ENCODE data around the gene TPO. TPM values are rescaled to one million over a fixed set of nuclear protein-coding genes. Genes with fewer than 3 reads are reported as not detected.
A peak's percentile ranks its signal among the peaks of the same experiment; 100 is the strongest.
"Not testable (repeated sequence)": the region's sequence is repeated elsewhere in the genome, so short reads cannot be mapped to it uniquely, and the experiment has no call there.

Gene TPO
- total and polyA plus RNA-seq, 4 donors: 6.6 to 11.1 TPM; not detected in 2

DNA sequence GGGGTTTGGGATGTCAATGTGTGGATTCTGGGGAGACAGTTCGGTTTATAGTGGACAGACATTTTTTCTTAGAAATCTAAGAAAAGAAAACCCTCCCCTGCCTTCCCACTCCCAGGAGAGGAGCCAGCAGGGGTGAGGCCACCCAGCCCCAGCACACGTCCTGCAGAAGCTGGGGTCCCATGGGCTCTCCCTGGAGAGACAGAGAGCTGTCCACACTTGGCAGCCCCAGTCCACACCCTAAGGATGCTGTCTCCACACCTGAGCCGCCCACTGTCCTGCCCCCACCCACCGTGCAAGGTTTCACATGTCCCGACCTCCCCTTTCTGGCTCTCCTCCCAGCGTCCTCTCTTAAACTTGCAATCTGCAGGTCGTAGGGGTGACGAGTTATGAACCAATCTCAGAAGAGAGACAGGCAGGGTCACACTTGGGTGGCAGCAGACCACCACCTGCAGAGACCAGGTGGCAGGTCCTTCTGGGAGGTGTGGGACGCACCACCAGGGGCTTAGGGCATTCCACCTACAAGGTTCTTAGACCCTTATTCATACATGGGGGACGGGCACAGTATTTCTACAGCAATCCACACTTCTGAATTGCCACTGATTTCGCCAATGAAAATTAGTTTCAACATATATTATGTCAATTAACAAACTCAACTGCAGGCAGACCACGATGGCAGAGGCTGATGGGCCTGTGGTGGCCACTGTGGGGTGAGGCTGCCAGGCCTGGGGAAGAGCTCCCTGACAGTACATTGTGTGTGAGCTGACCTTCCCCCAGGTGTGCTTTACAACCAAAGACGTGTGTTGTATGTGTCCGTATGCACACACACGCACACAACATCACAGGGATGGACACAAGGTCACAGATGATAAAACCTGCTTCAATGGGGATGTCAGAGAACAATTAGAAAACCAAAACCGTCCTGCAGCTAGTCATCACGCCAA is 158.5 kb downstream of the TPO start:
- DNase-seq: peak in 1 of 2 donors; percentile 39
- H3K27ac ChIP-seq (ENCODE audit: low read depth in 1 of 2, low read length in 2 of 2): no peak overlapping the region
- WGBS, 2 donors: 87 to 94% methylated on average over 17 of the region's 17 CpGs
- no peak for ATAC-seq (ENCODE audit: low FRiP score)
- no peaks in the 10 kb centered on the region for H3K9me3 ChIP-seq (ENCODE audit: control insufficient read depth, low read length)
- no peaks in the 10 kb centered on the region for H3K4me1 ChIP-seq (ENCODE audit: control insufficient read depth in 1 of 2, insufficient read depth in 2 of 2, low read length in 2 of 2)
- no peaks in the 10 kb centered on the region for H3K27me3 ChIP-seq (ENCODE audit: control insufficient read depth in 1 of 2, insufficient read depth in 2 of 2, low read length in 1 of 2)
- intact Hi-C loops (cut with DNase I): no loop called here
- H3K36me3 ChIP-seq (ENCODE audit: control insufficient read depth in 1 of 2, insufficient read depth in 2 of 2, low read length in 1 of 2): no peaks in the 10 kb centered on the region
- no peak overlapping the region for H3K4me3 ChIP-seq (ENCODE audit: low read length in 2 of 2)

DNA sequence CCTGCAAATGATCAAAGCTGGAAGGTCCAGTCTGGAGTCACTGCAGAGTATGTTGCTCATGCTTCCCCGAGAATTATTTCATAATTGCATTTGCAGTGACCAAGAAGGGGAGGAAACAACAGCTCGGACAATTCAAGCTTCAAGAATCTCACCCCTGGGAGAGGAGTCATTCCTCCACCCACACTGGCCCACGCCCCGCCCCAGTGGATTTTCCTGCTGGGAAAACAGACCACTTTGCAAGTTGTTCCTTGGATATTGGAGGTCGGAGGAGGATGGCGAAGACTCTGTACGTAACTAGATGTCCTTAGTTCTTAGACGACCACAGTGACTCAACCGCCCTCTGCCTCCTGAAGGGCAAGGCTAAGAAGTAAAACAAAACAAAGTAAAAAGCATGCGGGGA is 159.4 kb downstream of the TPO start:
- no peak overlapping the region for H3K27ac ChIP-seq (ENCODE audit: low read depth in 1 of 2, low read length in 2 of 2)
- H3K4me3 ChIP-seq (ENCODE audit: low read length in 2 of 2): no peak overlapping the region
- H3K4me1 ChIP-seq (ENCODE audit: control insufficient read depth in 1 of 2, insufficient read depth in 2 of 2, low read length in 2 of 2): no peaks in the 10 kb centered on the region
- DNase-seq (peak in 1 of 2 donors; percentile 77), ATAC-seq (ENCODE audit: low FRiP score) (no peak)
- intact Hi-C loops (cut with DNase I): no loop called here
- H3K36me3 ChIP-seq (ENCODE audit: control insufficient read depth in 1 of 2, insufficient read depth in 2 of 2, low read length in 1 of 2): no peaks in the 10 kb centered on the region
- no peaks in the 10 kb centered on the region for H3K27me3 ChIP-seq (ENCODE audit: control insufficient read depth in 1 of 2, insufficient read depth in 2 of 2, low read length in 1 of 2)
- H3K9me3 ChIP-seq (ENCODE audit: control insufficient read depth, low read length): no peaks in the 10 kb centered on the region
- 81 to 85% methylated on average over 10 of the region's 10 CpGs for WGBS, 2 donors

DNA sequence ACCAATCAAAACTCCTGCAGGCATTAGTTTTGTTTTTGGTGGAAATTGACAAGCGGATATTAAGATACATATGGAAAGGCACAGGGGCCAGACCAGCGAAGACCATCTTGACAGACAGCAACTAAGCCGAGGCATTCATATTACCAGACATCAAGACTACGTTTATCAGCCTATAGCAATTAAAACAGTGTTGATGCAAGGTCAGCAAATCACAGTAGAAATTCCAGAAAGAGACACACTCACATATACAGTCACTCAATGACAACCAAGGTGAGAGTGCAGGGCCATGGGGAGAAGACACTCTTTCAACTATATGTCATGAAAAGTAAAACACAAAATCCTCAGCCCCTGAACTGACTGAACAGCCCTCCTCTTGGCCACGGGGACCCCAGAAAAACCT is 164.6 kb downstream of the TPO start:
- 86 to 90% methylated on average over 5 of the region's 5 CpGs for WGBS, 2 donors
- Histone ChIP-seq H3K27ac (ENCODE audit: low read depth in 1 of 2, low read length in 2 of 2) (no peak overlapping the region), H3K9me3 (ENCODE audit: control insufficient read depth, low read length) (no peaks in the 10 kb centered on the region), H3K4me3 (ENCODE audit: low read length in 2 of 2) (no peak overlapping the region), H3K4me1 (ENCODE audit: control insufficient read depth in 1 of 2, insufficient read depth in 2 of 2, low read length in 2 of 2) (no peaks in the 10 kb centered on the region), H3K27me3 (ENCODE audit: control insufficient read depth in 1 of 2, insufficient read depth in 2 of 2, low read length in 1 of 2) (no peaks in the 10 kb centered on the region), H3K36me3 (ENCODE audit: control insufficient read depth in 1 of 2, insufficient read depth in 2 of 2, low read length in 1 of 2) (no peaks in the 10 kb centered on the region)
- intact Hi-C loops (cut with DNase I): no loop called here
- no peak for DNase-seq
- ATAC-seq (ENCODE audit: low FRiP score): no peak

DNA sequence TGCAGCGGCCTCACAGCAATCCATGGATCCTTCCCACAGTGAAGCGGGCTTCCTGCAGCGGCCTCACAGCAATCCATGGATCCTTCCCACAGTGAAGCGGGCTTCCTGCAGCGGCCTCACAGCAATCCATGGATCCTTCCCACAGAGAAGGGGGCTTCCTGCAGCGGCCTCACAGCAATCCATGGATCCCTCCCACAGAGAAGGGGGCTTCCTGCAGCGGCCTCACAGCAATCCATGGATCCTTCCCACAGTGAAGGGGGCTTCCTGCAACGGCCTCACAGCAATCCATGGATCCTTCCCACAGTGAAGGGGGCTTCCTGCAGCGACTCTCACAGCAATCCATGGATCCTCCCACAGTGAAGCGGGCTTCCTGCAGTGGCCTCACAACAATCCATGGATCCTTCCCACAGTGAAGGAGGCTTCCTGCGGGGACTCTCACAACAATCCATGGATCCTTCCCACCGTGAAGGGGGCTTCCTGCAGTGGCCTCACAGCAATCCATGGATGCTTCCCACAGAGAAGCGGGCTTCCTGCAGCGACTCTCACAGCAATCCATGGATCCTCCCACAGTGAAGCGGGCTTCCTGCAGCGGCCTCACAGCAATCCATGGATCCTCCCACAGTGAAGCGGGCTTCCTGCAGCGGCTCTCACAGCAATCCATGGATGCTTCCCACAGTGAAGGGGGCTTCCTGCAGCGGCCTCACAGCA is 168.1 kb downstream of the TPO start:
- ATAC-seq (ENCODE audit: low FRiP score); H3K9me3 ChIP-seq (ENCODE audit: control insufficient read depth, low read length); H3K36me3 ChIP-seq (ENCODE audit: control insufficient read depth in 1 of 2, insufficient read depth in 2 of 2, low read length in 1 of 2); H3K27ac ChIP-seq (ENCODE audit: low read depth in 1 of 2, low read length in 2 of 2); H3K4me3 ChIP-seq (ENCODE audit: low read length in 2 of 2); intact Hi-C loops (cut with DNase I); H3K27me3 ChIP-seq (ENCODE audit: control insufficient read depth in 1 of 2, insufficient read depth in 2 of 2, low read length in 1 of 2); H3K4me1 ChIP-seq (ENCODE audit: control insufficient read depth in 1 of 2, insufficient read depth in 2 of 2, low read length in 2 of 2): not testable (repeated sequence)
- 93 to 96% methylated on average over 19 of the region's 19 CpGs for WGBS, 2 donors
- DNase-seq: peak in 1 of 2 donors; percentile 11

DNA sequence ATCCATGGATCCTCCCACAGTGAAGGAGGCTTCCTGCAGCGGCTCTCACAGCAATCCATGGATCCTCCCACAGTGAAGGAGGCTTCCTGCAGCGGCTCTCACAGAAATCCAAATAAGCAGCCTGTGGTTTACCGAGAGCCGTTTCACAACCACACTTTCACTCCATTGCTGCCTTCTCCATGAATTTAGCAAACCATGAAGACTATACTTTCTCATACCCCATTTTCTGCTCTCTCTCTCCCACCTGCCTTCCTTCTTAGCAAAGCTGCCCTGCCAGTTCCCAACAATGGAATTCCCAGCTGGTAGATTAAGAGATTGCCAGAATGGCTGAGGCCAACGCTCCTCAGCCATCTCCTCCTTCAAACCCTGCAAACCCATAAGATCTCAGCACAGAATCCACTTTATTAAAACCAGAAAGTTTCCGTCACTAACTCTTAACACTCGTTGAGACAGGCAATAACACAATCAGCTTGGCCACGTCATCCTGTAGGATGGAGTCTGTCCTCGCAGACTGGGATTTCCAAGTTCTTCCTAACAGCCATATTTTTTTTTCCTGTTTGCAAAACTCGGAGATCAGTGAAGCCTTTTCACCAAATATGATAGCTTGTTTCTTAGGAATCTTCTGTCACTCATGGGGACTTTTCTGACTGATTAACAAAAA is 168.8 kb downstream of the TPO start:
- DNase-seq (peak in 1 of 2 donors; percentile 14), ATAC-seq (ENCODE audit: low FRiP score) (no peak)
- no peak overlapping the region for H3K4me3 ChIP-seq (ENCODE audit: low read length in 2 of 2)
- H3K4me1 ChIP-seq (ENCODE audit: control insufficient read depth in 1 of 2, insufficient read depth in 2 of 2, low read length in 2 of 2): no peaks in the 10 kb centered on the region
- no peaks in the 10 kb centered on the region for H3K27me3 ChIP-seq (ENCODE audit: control insufficient read depth in 1 of 2, insufficient read depth in 2 of 2, low read length in 1 of 2)
- H3K36me3 ChIP-seq (ENCODE audit: control insufficient read depth in 1 of 2, insufficient read depth in 2 of 2, low read length in 1 of 2): no peaks in the 10 kb centered on the region
- H3K9me3 ChIP-seq (ENCODE audit: control insufficient read depth, low read length): no peaks in the 10 kb centered on the region
- H3K27ac ChIP-seq (ENCODE audit: low read depth in 1 of 2, low read length in 2 of 2): no peak overlapping the region
- intact Hi-C loops (cut with DNase I): no loop called here
- 88 to 91% methylated on average over 10 of the region's 10 CpGs for WGBS, 2 donors

DNA sequence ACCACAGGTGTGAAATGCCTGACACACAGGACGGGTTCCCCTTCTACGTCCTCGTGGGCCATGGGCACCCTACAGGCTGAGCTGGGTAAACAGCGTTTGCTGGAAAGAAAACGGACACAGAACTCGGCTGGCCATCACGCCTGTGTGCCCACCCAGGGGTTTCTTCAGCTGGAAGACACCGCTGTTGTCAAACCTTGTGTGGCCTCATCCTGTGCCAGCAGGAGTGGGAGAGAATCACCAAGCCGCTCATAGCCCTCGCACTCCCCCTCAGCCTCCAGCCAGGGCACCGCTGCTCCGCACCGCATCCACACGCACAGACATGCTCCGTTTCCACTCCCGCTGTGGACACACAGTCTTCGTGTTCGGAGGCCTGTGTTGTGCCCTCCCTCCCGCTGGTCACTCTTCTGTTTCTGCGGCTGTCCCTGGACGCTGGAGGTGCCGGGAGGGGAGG is 169.7 kb downstream of the TPO start:
- Histone ChIP-seq H3K4me1 (ENCODE audit: control insufficient read depth in 1 of 2, insufficient read depth in 2 of 2, low read length in 2 of 2) (no peaks in the 10 kb centered on the region), H3K36me3 (ENCODE audit: control insufficient read depth in 1 of 2, insufficient read depth in 2 of 2, low read length in 1 of 2) (no peaks in the 10 kb centered on the region), H3K4me3 (ENCODE audit: low read length in 2 of 2) (no peak overlapping the region), H3K27me3 (ENCODE audit: control insufficient read depth in 1 of 2, insufficient read depth in 2 of 2, low read length in 1 of 2) (no peaks in the 10 kb centered on the region), H3K9me3 (ENCODE audit: control insufficient read depth, low read length) (no peaks in the 10 kb centered on the region), H3K27ac (ENCODE audit: low read depth in 1 of 2, low read length in 2 of 2) (no peak overlapping the region)
- intact Hi-C loops (cut with DNase I): no loop called here
- peak in 1 of 2 donors; percentile 67 for DNase-seq
- no peak for ATAC-seq (ENCODE audit: low FRiP score)
- 92 to 96% methylated on average over 22 of the region's 22 CpGs for WGBS, 2 donors

DNA sequence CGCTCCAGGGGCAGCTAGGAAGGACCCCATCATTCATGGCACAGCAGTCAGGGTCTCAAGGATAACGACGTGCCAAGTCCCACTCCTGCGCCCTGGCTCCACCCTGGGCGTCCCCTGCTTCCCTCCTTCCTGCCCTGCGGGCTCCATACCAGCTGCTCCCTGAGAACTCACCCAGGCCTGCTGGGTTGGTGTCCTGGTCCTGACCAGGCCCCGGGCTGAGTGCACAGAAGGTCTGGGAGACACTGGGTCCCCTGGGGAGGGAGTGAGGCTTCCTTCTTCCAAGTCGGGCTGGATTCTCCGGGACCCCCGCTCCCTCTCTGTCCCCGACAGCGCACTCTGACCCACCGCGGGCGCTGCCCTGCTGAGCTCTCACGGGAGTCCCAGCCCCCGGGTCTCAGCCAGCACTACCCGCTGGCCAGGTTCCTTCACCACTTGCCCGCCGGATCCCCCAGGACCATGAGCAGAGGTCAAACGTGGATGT is 170.8 kb downstream of the TPO start:
- Histone ChIP-seq H3K4me3 (ENCODE audit: low read length in 2 of 2) (no peak overlapping the region), H3K4me1 (ENCODE audit: control insufficient read depth in 1 of 2, insufficient read depth in 2 of 2, low read length in 2 of 2) (no peaks in the 10 kb centered on the region), H3K27me3 (ENCODE audit: control insufficient read depth in 1 of 2, insufficient read depth in 2 of 2, low read length in 1 of 2) (no peaks in the 10 kb centered on the region), H3K9me3 (ENCODE audit: control insufficient read depth, low read length) (no peaks in the 10 kb centered on the region), H3K36me3 (ENCODE audit: control insufficient read depth in 1 of 2, insufficient read depth in 2 of 2, low read length in 1 of 2) (no peaks in the 10 kb centered on the region), H3K27ac (ENCODE audit: low read depth in 1 of 2, low read length in 2 of 2) (no peak overlapping the region)
- no peak for ATAC-seq (ENCODE audit: low FRiP score)
- peak in 1 of 2 donors; percentile 64 for DNase-seq
- intact Hi-C loops (cut with DNase I): no loop called here
- WGBS, 2 donors: 94 to 97% methylated on average over 21 of the region's 21 CpGs

DNA sequence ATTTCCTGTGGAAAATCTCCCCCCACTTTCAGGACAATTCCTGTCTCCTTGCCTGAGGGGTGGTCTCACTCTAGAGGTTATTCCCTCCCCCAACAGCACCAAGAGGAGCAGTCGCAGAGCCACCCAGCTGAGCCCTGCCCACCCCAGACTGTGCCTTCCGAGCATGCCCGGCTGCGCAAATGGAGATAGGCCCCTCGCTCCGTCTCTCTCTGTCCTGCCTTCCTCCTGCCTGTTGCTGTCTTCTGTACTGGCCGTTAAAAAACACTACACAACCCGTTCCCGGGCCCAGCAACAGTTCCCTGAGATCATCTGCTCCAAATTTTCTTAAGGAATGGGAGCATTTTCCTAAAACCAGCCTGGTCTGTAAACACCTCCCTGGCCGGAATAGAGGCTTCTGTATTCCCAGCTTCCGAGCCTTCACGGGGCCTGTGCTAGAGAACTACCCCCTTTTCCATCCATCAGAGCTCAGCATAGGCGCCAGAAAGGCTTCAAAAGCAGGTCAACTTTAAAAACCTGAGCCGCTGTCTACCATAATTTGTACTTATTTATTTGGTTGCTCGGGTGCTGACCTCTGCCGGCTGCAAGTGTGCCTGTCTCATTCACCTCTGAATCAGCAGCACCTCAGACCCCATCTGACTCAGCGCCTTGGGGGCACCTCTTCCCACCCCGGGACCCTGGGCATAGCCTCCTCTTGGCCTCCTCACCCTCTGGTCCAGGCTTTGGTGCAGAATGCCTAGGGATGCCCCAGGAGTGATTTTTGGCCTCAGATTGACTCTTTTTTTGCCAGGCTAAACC is 171.6 kb downstream of the TPO start:
- intact Hi-C loops (cut with DNase I): no loop called here
- 93 to 95% methylated on average over 18 of the region's 18 CpGs for WGBS, 2 donors
- no peak overlapping the region for H3K27ac ChIP-seq (ENCODE audit: low read depth in 1 of 2, low read length in 2 of 2)

More for the DNA sequence above, 171.6 kb downstream of the TPO start:
- H3K9me3 ChIP-seq (ENCODE audit: control insufficient read depth, low read length): no peaks in the 10 kb centered on the region
- DNase-seq: peak in 1 of 2 donors; percentile 59
- no peaks in the 10 kb centered on the region for H3K27me3 ChIP-seq (ENCODE audit: control insufficient read depth in 1 of 2, insufficient read depth in 2 of 2, low read length in 1 of 2)
- ATAC-seq (ENCODE audit: low FRiP score): no peak
- no peaks in the 10 kb centered on the region for H3K4me1 ChIP-seq (ENCODE audit: control insufficient read depth in 1 of 2, insufficient read depth in 2 of 2, low read length in 2 of 2)
- no peak overlapping the region for H3K4me3 ChIP-seq (ENCODE audit: low read length in 2 of 2)
- no peaks in the 10 kb centered on the region for H3K36me3 ChIP-seq (ENCODE audit: control insufficient read depth in 1 of 2, insufficient read depth in 2 of 2, low read length in 1 of 2)
